DOHH2 (cell line): ENCODE results near the gene COPS8.

Experiments used
- EZH2phosphoT487 ChIP-seq: fragments of 200-600 bp; sonication (generic); IDR thresholded peaks from 2 replicates; pipeline ENCODE4 v1.6.1; 2017; ENCODE audit warnings: borderline replicate concordance, mild to moderate bottlenecking, antibody characterized with exemption, low read length, moderate library complexity, mixed read lengths
- TF ChIP-seq, protein P1 (sequence below): fragments of 200-600 bp; sonication (generic); IDR thresholded peaks from one replicate; pipeline ENCODE4 v1.5.1; 2014; ENCODE audit warnings: antibody characterized with exemption, mild to moderate bottlenecking, low read depth, low read length; ENCODE audit not compliant: poor library complexity, severe bottlenecking

DNA sequence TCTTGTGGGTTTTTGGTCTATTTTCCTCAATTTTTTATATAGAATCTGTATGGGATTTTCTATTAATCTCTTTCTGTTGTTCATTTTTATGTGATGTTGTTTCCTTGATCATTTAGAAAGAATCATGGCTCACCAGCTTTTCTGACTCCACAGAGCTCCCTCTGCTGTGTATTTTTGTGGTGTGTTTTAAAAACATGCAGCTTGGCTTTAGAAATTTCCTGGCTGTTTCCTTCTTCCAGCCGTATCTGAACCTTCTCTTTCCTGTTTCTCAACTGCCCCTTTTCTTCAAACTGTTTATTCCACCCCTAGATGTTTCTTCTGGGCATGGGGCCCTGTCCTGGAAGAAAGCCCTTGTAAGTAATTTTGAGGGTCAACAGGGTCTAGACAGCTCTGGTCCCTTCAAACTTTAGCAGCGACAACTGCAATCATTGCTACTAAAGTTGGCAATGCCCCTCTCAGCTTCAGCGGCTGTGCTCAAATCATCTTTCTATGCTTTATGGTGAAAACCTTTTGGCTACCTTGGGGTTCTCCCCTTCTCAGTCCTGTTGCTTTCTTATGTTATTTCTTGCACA is 17.6 kb upstream of the COPS8 start:
- TF ChIP-seq, protein P1, sequence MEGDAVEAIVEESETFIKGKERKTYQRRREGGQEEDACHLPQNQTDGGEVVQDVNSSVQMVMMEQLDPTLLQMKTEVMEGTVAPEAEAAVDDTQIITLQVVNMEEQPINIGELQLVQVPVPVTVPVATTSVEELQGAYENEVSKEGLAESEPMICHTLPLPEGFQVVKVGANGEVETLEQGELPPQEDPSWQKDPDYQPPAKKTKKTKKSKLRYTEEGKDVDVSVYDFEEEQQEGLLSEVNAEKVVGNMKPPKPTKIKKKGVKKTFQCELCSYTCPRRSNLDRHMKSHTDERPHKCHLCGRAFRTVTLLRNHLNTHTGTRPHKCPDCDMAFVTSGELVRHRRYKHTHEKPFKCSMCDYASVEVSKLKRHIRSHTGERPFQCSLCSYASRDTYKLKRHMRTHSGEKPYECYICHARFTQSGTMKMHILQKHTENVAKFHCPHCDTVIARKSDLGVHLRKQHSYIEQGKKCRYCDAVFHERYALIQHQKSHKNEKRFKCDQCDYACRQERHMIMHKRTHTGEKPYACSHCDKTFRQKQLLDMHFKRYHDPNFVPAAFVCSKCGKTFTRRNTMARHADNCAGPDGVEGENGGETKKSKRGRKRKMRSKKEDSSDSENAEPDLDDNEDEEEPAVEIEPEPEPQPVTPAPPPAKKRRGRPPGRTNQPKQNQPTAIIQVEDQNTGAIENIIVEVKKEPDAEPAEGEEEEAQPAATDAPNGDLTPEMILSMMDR = no peak
- no peak for TF ChIP-seq EZH2phosphoT487
